Measurements from ENCODE around the gene DIS3.

DNA sequence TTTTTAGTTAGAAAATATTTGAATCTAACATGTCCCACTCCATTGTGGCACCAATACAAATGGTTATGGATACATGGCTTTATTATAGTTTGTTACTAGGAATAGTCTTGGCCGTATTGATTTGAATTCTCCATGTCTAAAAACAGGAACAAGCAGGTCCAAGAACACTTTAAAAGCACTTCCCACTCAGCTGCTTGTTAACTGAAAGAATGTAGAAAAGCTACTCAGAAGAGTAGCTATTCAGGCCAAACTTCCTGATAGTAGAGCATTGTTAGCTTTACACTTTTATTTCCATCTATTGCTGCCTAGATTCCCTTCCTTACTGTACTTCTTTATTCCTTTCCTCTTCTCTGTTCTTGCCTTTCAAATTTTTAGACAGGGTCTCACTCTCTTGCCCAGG lies 7.1 kb upstream of the DIS3 start:
- TF ChIP-seq ZNF274 (IDR thresholded peaks at IDR 0.05; ENCODE audit: low read depth, low read length) (no peak), YY1 (IDR thresholded peaks at IDR 0.05; ENCODE audit: insufficient read depth, insufficient read length) (no peak), SUZ12 (IDR thresholded peaks at IDR 0.05; ENCODE audit: extremely low read depth, insufficient read depth, insufficient read length) (no peak)

All from NT2/D1 (cell line).